C4-2B (cell line): ENCODE data around the gene SLC2A14.

Source experiments
- CTCF ChIP-seq: fragments of 450-650 bp; conservative IDR thresholded peaks from 2 replicates; pipeline ENCODE4 v1.5.1; 2017; ENCODE audit warnings: mild to moderate bottlenecking
- ZFX ChIP-seq: fragments of 450-650 bp; IDR thresholded peaks from 2 replicates; pipeline ENCODE4 v1.6.1; 2017

DNA sequence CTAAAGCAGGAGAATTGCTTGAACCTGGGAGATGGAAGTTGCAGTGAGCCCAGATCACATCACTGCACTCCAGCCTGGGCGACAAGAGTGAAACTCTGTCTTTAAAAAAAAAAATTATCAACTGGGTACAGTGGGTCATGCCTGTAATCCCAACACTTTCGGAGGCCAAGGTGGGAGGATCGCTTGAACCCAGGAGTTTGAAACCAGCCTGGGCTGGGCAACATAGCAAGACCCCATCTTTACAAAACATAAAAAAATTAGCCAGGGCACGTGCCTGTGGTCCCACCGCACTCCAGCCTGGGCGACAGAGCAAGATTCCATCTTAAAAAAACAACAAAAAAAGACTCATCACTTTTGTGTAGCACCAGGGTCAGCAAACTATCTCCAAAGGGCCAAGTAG lies 90.7 kb downstream of the SLC2A14 start:
- TF ChIP-seq CTCF (no peak), ZFX (no peak)
